ENCODE results near the gene PKD1L1. TPM values are rescaled to one million over a fixed set of nuclear protein-coding genes. Genes with fewer than 3 reads are reported as not detected.

Gene PKD1L1
- total RNA-seq, 1 experiment from 2014 or later: 0.24 TPM

- H3K27ac Mint-ChIP-seq (ENCODE audit: unreplicated experiment): peak overlapping the region; percentile 87
- TF ChIP-seq CTCF (IDR thresholded peaks at IDR 0.05; ENCODE audit: unreplicated experiment): no peak
- DNase-seq: peak; percentile 99
- peak overlapping the region; percentile 34 for H3K4me3 Mint-ChIP-seq (ENCODE audit: low read depth, unreplicated experiment)
- BruUV-seq (replicated peaks): no TSS peak
- peaks cover 73% of the 10 kb centered on the region for H3K4me1 Mint-ChIP-seq (ENCODE audit: low read depth, unreplicated experiment)
- intact Hi-C loops (cut with micrococcal nuclease; ENCODE audit: unreplicated experiment): loop anchor here (1.0 to 5.0 kb wide), 6 partner anchors 23 to 204 kb away; partner anchors contain the start of gene TNS3
- no peaks in the 10 kb centered on the region for H3K27me3 Mint-ChIP-seq (ENCODE audit: unreplicated experiment)
- CTCF ChIA-PET: interaction anchor here (0.5 to 1.8 kb wide), 15 partner anchors 12 to 520 kb away, joined by 3 to 9 read pairs (median 4); no protein-coding TSS in a partner anchor
- H3K9me3 Mint-ChIP-seq (ENCODE audit: low read depth, unreplicated experiment): no peaks in the 10 kb centered on the region
- H3K36me3 Mint-ChIP-seq (ENCODE audit: insufficient read depth, unreplicated experiment): peaks cover 35% of the 10 kb centered on the region
Measured at GRCh38 chr7:47786557-47787248, 161.6 kb downstream of the PKD1L1 start.

GRCh38 chr7:47785923-47786556, 162.2 kb downstream of the PKD1L1 start:
- CTCF ChIA-PET: interaction anchor here (0.5 to 1.8 kb wide), 12 partner anchors 23 to 520 kb away, joined by 3 to 9 read pairs (median 4); no protein-coding TSS in a partner anchor
- H3K4me1 Mint-ChIP-seq (ENCODE audit: low read depth, unreplicated experiment): peaks cover 70% of the 10 kb centered on the region

DNA sequence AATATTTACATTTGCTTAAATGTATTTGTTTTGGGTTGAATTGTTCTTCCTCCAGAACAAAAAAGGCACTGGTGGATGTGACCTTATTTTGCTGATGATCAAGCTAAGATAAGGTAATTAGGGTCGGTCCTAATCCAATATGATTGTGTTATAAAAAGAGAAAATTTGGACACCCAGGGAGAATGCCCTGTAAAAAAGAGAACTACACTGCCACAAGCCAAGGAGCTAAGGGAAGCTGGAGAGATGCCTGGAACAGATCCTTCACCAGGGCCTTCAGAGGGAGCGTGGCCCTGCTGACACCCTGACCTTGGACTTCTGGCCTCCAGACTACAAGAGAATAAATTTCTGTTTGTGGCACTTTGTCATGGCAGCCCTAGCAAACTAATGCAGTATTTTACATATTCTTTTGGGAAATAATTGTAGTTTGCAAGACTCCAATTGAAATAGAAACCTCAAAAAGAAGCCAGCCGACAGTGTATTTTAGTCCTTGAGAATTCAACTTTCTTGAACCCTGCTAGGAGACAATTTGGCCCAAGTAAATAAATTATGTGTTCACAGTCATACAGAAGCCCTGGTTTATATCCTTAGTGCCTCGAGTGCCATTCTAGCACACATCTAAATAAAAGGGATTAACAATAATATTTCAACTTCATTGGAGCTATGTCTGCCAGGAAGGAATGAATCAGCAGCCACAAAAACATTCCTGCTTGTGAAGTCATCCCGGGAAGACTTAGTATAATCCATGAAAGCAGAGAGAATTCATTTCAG, 164.6 kb downstream of the PKD1L1 start:
- peak; percentile 53 for DNase-seq
- Mint-ChIP-seq H3K4me1 (ENCODE audit: low read depth, unreplicated experiment) (peaks cover 84% of the 10 kb centered on the region), H3K4me3 (ENCODE audit: low read depth, unreplicated experiment) (no peak overlapping the region), H3K27me3 (ENCODE audit: unreplicated experiment) (no peaks in the 10 kb centered on the region), H3K9me3 (ENCODE audit: low read depth, unreplicated experiment) (no peaks in the 10 kb centered on the region), H3K27ac (ENCODE audit: unreplicated experiment) (peak overlapping the region; percentile 87), H3K36me3 (ENCODE audit: insufficient read depth, unreplicated experiment) (peaks cover 25% of the 10 kb centered on the region)
- BruUV-seq (replicated peaks): no TSS peak
- intact Hi-C loops (cut with micrococcal nuclease; ENCODE audit: unreplicated experiment): no loop called here
- no peak for TF ChIP-seq CTCF (IDR thresholded peaks at IDR 0.05; ENCODE audit: unreplicated experiment)
- CTCF ChIA-PET: interaction anchor here (0.6 to 1.8 kb wide), 9 partner anchors 8 to 517 kb away, joined by 3 to 9 read pairs (median 4); no protein-coding TSS in a partner anchor

More at GRCh38 chr7:47785923-47786556, 162.2 kb downstream of the PKD1L1 start:
- no peak for DNase-seq
- Mint-ChIP-seq H3K27ac (ENCODE audit: unreplicated experiment) (peak overlapping the region; percentile 87), H3K36me3 (ENCODE audit: insufficient read depth, unreplicated experiment) (peaks cover 32% of the 10 kb centered on the region), H3K27me3 (ENCODE audit: unreplicated experiment) (no peaks in the 10 kb centered on the region), H3K9me3 (ENCODE audit: low read depth, unreplicated experiment) (no peaks in the 10 kb centered on the region), H3K4me3 (ENCODE audit: low read depth, unreplicated experiment) (peak overlapping the region; percentile 34)
- TSS peak; percentile 95 for BruUV-seq (replicated peaks)
- TF ChIP-seq CTCF (IDR thresholded peaks at IDR 0.05; ENCODE audit: unreplicated experiment): no peak
- intact Hi-C loops (cut with micrococcal nuclease; ENCODE audit: unreplicated experiment): loop anchor here (1.0 to 5.0 kb wide), 5 partner anchors 23 to 203 kb away; partner anchors contain the start of gene TNS3

DNA sequence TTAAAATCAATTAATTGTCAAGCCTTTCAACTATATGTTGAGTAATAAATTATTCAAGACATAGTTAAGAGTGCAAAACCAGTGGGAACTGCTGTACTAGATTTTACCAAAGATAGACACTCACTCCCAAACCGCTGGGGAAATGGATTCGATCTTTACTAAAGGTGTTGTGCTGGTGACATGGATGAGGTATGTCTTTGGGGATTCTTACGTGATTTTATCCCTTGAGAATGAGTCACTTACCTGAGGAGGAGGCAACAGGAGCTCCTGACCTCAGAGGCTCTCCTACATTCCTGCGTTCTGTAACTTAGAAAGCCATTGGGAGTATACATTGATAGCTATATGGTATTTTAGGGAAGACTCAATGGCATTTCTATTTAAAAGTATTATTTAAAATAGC, 165.5 kb downstream of the PKD1L1 start:
- Mint-ChIP-seq H3K36me3 (ENCODE audit: insufficient read depth, unreplicated experiment) (peaks cover 25% of the 10 kb centered on the region), H3K4me3 (ENCODE audit: low read depth, unreplicated experiment) (no peak overlapping the region), H3K4me1 (ENCODE audit: low read depth, unreplicated experiment) (peaks cover 92% of the 10 kb centered on the region), H3K27ac (ENCODE audit: unreplicated experiment) (peak overlapping the region; percentile 87), H3K27me3 (ENCODE audit: unreplicated experiment) (no peaks in the 10 kb centered on the region), H3K9me3 (ENCODE audit: low read depth, unreplicated experiment) (no peaks in the 10 kb centered on the region)
- CTCF ChIA-PET: interaction anchor here (0.6 to 1.7 kb wide), 7 partner anchors 19 to 517 kb away, joined by 3 to 9 read pairs (median 4); no protein-coding TSS in a partner anchor
- DNase-seq: no peak
- intact Hi-C loops (cut with micrococcal nuclease; ENCODE audit: unreplicated experiment): no loop called here
- no peak for TF ChIP-seq CTCF (IDR thresholded peaks at IDR 0.05; ENCODE audit: unreplicated experiment)
- no TSS peak for BruUV-seq (replicated peaks)

All from Calu3 (cell line).